Measurements from ENCODE around the gene SLC22A12. TPM values are rescaled to one million over a fixed set of nuclear protein-coding genes. Genes with fewer than 3 reads are reported as not detected.

SLC22A12 gene
- total and polyA plus RNA-seq, 2 of the 8 experiments (the other 6 are each of a cell fraction or from before 2014, with no cell fraction given) = not detected

DNA sequence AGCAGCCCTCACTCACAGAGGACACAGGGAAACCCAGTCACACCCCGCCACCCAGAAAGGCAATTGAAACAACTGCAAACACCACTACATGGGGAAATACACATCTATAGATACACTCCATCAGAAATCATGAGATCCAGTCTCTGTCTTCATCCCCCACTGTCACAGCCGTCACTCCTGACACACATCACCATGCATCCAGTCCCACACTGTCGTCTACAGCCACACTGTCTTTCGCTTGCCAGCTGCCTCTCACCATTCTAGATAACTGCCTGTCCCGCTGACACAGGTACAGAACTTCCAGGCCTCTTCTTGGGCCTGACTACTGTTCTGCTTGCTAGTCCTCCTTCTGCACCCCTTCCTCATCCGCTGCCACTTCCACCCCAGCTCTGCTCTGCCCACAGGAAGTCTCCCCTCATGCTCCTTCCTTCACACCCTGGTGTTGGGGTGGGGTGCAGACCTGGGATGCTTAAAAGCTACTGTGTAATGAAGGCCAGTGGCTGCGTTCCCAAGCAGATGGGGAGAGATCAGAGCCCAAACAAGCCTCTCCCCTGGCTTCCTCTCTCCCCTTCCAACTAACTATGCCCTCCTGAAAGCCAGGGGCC lies 42.6 kb downstream of the SLC22A12 start:
- Histone ChIP-seq H3K4me2 (ENCODE audit: insufficient read depth in 1 of 2, low read depth in 2 of 2, low read length in 2 of 2) (no peak overlapping the region), H2BK20ac (ENCODE audit: low read length) (no peak overlapping the region), H3K18ac (ENCODE audit: extremely low read depth, low read length) (no peak overlapping the region), H3K4ac (replicated peaks; ENCODE audit: insufficient read length, low read depth, low read length) (no peak overlapping the region), H3K56ac (replicated peaks; ENCODE audit: insufficient read length, low read depth, low read length) (no peak overlapping the region), H3K79me2 (ENCODE audit: control insufficient read depth in 1 of 2, insufficient read depth in 2 of 2, low read length in 2 of 2) (no peaks in the 10 kb centered on the region), H4K20me1 (replicated peaks in 1 of 2; ENCODE audit: control insufficient read depth in 1 of 2, insufficient read depth in 2 of 2, low read length in 2 of 2) (peaks cover 0 to 7% of the 10 kb centered on the region in 2 experiments), H3K4me1 (replicated peaks in 1 of 4; ENCODE audit: control insufficient read depth in 3 of 4, insufficient read depth in 4 of 4, low read length in 3 of 4) (peaks cover 0 to 24% (median 18%) of the 10 kb centered on the region in 4 experiments; a peak in 6 of 7 replicates), H2BK120ac (replicated peaks; ENCODE audit: low read depth, low read length) (no peak overlapping the region), H3K9ac (replicated peaks in 1 of 4; ENCODE audit: extremely low read depth in 1 of 4, low read depth in 3 of 4, low read length in 3 of 4) (no peak overlapping the region), H3K27ac (ENCODE audit: low read depth, low read length) (no peak overlapping the region), H3K23ac (ENCODE audit: insufficient read length) (no peak overlapping the region), H2BK12ac (ENCODE audit: low read depth, low read length) (no peak overlapping the region), H4K8ac (ENCODE audit: extremely low read depth, insufficient read depth, low read length) (no peak overlapping the region), H3K79me1 (ENCODE audit: low read depth, low read length) (no peaks in the 10 kb centered on the region), H3K9me3 (ENCODE audit: insufficient read depth in 2 of 2, low read depth in 1 of 2, low read length in 1 of 2) (peaks cover 0 to 4% of the 10 kb centered on the region in 2 experiments; a peak in 1 of 4 replicates), H3K14ac (ENCODE audit: insufficient read length) (no peak overlapping the region), H3K4me3 (ENCODE audit: extremely low read depth in 1 of 4, insufficient read depth in 2 of 4, low read depth in 3 of 4, low read length in 4 of 4) (no peak overlapping the region), H4K91ac (replicated peaks; ENCODE audit: insufficient read length, low read length) (no peak overlapping the region), H2BK15ac (ENCODE audit: low read length) (no peak overlapping the region), H2BK5ac (ENCODE audit: low read depth, low read length) (no peak overlapping the region), H2AK5ac (ENCODE audit: low read depth, low read length) (no peak overlapping the region), H4K5ac (ENCODE audit: insufficient read length, low read depth, low read length) (no peak overlapping the region), H3K23me2 (ENCODE audit: low read depth, low read length) (peaks cover 8% of the 10 kb centered on the region; the same call in 1 of the 2 replicates), H3K27me3 (replicated peaks in 1 of 4; ENCODE audit: control insufficient read depth in 3 of 4, extremely low read depth in 1 of 4, insufficient read depth in 3 of 4, low read length in 3 of 4) (peaks cover 0 to 36% (median 20%) of the 10 kb centered on the region in 4 experiments; a peak in 6 of 7 replicates), H3K36me3 (ENCODE audit: control insufficient read depth in 2 of 4, insufficient read depth in 4 of 4, low read length in 3 of 4) (no peaks in the 10 kb centered on the region), H2AFZ (ENCODE audit: low read length) (no peak overlapping the region)
- DNase-seq (ENCODE audit: low read depth in 1 of 2, low spot score in 2 of 2) (no peak), FAIRE-seq (no peak)
- CTCF ChIA-PET (ENCODE audit: partially characterized antibody) = interaction anchor here (0.6 to 12.7 kb wide), 8 partner anchors 9 to 109 kb away, joined by 3 to 188 read pairs (median 6); no protein-coding TSS in a partner anchor
- WGBS, 2 experiments (ENCODE audit: extremely low coverage in 1 of 2, insufficient coverage in 1 of 2, insufficient read length in 1 of 2, insufficient replicate concordance in 2 of 2, low coverage in 1 of 2, low lambda C conversion rate in 2 of 2, missing lambda C conversion rate in 1 of 2) = 82% methylated on average over 6 of the region's 7 CpGs; no CpG with 5 or more reads in 1 of the 2 experiments
- POLR2A ChIA-PET (ENCODE audit: partially characterized antibody) = interaction anchor here (1.2 to 1.9 kb wide), 2 partner anchors 9 to 11 kb away, joined by 4 to 5 read pairs; no protein-coding TSS in a partner anchor

All from H1 (cell line).